Activated naive CD8-positive, alpha-beta T cell treated with anti-CD3 and anti-CD28 coated beads, Interleukin-2, amount 50 U/mL, for 16 hours (primary cell): ENCODE results near the gene CISD1.
"Not testable (repeated sequence)": the region's sequence is repeated elsewhere in the genome, so short reads cannot be mapped to it uniquely, and the experiment has no call there.

Experiments used
- DNase-seq: peaks from one replicate; pipeline ENCODE4 v3.0.0-alpha.2; 2020; ENCODE audit warnings: low read depth, low spot score

The CISD1 gene

GRCh38 chr10:58268946-58269781, at the start of gene CISD1:
Gene CISD1 (plus strand): TSS chr10:58269162. CDS start chr10:58269274, 112 bp downstream.
- peak; percentile 86 for DNase-seq

- DNase-seq: no peak
These were observed 49.1 kb upstream of the CISD1 start for GRCh38 chr10:58219875-58220274.

- DNase-seq: no peak
These were observed 48.1 kb upstream of the CISD1 start for GRCh38 chr10:58220769-58221451.

GRCh38 chr10:58225654-58226053, 43.3 kb upstream of the CISD1 start:
- DNase-seq: no peak

- not testable (repeated sequence) for DNase-seq
These were observed 39.1 kb upstream of the CISD1 start for GRCh38 chr10:58229856-58230255.

GRCh38 chr10:58237014-58237834, 31.7 kb upstream of the CISD1 start:
- no peak for DNase-seq

- no peak for DNase-seq
These were observed 29.3 kb upstream of the CISD1 start for GRCh38 chr10:58239561-58240169.

- no peak for DNase-seq
These were observed 28.4 kb upstream of the CISD1 start for GRCh38 chr10:58240531-58240930.

- no peak for DNase-seq
These were observed 27.6 kb upstream of the CISD1 start for GRCh38 chr10:58241346-58241745.

GRCh38 chr10:58243269-58243668, 25.7 kb upstream of the CISD1 start:
- no peak for DNase-seq

GRCh38 chr10:58243801-58244200, 25.2 kb upstream of the CISD1 start:
- not testable (repeated sequence) for DNase-seq

GRCh38 chr10:58244242-58244641, 24.7 kb upstream of the CISD1 start:
- not testable (repeated sequence) for DNase-seq

- not testable (repeated sequence) for DNase-seq
These were observed 24.3 kb upstream of the CISD1 start for GRCh38 chr10:58244666-58245065.

GRCh38 chr10:58253184-58253583, 15.8 kb upstream of the CISD1 start:
- no peak for DNase-seq

GRCh38 chr10:58254644-58255043, 14.3 kb upstream of the CISD1 start:
- DNase-seq: no peak

- not testable (repeated sequence) for DNase-seq
These were observed 12.8 kb upstream of the CISD1 start for GRCh38 chr10:58256013-58256780.

GRCh38 chr10:58258977-58259692, 9.8 kb upstream of the CISD1 start:
- DNase-seq: no peak

- no peak for DNase-seq
These were observed 8.6 kb upstream of the CISD1 start for GRCh38 chr10:58260334-58260733.

GRCh38 chr10:58262766-58263165, 6.2 kb upstream of the CISD1 start:
- no peak for DNase-seq

GRCh38 chr10:58264780-58265179, 4.2 kb upstream of the CISD1 start:
- DNase-seq: no peak
